ENCODE measurements around the gene CSHL1.
"Not testable (repeated sequence)": the region's sequence is repeated elsewhere in the genome, so short reads cannot be mapped to it uniquely, and the experiment has no call there.

CSHL1 gene

DNA sequence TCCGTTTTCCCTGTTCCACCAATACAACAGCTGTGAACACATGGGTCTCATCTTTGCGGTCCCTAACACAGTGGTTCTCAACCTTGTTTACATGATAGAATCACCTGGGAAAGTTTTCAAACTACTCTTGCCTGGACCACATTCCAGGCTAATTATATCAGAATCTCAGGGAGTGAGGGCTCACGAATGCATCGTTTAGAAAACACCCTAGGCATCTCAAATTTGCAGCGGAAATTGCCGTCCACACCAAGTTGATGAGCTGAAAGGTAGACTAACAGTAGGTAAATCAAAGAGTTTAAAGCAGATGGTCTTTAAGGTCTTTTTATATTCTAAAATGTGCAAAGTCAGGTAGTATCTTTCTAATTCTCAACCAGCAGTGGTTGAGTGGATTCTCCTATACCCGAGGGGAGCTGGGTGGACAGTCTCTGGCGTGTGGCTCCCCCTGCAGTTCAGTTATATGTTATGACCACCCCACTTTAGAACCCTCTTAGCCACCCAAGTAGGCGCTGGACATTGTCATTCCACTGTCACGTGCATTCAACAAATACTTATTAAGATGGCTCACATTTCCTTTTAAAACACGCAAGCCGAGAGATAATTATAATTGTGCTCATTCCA is 3.8 kb downstream of the CSHL1 start:
- H3K27ac ChIP-seq; in situ Hi-C loops (cut with HindIII; ENCODE audit: low pct_ligation_motif_present, low sequenced_read_pairs); DNase-seq; H3K36me3 ChIP-seq (replicated peaks); H3K4me3 ChIP-seq (ENCODE audit: low read depth, low read length); H3K27me3 ChIP-seq (replicated peaks): not testable (repeated sequence)
- TF ChIP-seq, protein P1, sequence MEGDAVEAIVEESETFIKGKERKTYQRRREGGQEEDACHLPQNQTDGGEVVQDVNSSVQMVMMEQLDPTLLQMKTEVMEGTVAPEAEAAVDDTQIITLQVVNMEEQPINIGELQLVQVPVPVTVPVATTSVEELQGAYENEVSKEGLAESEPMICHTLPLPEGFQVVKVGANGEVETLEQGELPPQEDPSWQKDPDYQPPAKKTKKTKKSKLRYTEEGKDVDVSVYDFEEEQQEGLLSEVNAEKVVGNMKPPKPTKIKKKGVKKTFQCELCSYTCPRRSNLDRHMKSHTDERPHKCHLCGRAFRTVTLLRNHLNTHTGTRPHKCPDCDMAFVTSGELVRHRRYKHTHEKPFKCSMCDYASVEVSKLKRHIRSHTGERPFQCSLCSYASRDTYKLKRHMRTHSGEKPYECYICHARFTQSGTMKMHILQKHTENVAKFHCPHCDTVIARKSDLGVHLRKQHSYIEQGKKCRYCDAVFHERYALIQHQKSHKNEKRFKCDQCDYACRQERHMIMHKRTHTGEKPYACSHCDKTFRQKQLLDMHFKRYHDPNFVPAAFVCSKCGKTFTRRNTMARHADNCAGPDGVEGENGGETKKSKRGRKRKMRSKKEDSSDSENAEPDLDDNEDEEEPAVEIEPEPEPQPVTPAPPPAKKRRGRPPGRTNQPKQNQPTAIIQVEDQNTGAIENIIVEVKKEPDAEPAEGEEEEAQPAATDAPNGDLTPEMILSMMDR (IDR thresholded peaks at IDR 0.05; ENCODE audit: low read depth, low read length, missing control alignments) = peak; percentile 47

DNA sequence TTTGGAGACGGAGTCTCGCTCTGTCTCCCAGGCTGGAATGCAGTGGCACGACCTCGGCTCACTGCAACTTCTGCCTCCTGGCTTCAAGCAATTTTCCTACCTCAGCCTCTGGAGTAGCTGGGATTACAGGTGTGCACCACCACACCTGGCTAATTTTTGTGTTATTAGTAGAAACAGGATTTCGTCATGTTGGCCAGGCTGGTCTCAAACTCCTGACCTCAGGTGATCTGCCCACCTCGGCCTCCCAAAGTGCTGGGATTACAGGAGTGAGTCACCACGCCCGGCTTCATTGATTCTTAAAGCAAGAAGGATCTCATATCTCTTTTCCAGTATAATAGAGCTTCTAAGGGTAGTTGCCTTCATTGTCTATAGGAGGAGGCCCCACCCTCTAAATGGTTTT is 6.3 kb downstream of the CSHL1 start:
- H3K27me3 ChIP-seq (replicated peaks); H3K4me3 ChIP-seq (ENCODE audit: low read depth, low read length); DNase-seq; H3K27ac ChIP-seq; H3K36me3 ChIP-seq (replicated peaks); in situ Hi-C loops (cut with HindIII; ENCODE audit: low pct_ligation_motif_present, low sequenced_read_pairs): not testable (repeated sequence)

DNA sequence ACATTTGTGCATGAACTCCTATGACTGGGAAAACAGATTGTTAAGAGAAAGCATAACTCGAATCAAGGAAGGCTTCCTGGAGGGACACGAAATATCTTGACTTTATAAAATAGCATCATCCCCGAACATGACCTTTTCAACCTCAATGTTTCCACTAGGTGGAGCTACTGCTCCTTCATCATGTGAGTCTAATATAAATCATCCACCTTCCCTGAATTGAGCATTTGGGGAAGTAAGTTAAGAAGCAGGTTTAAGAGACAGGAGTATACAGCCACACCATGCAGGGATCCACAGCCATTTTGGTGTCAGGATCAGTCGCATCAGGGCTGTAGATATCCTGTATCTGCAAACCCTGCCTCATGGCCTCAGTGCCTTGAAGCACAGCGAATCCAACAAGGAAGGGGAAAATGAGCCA is 7.3 kb downstream of the CSHL1 start:
- in situ Hi-C loops (cut with HindIII; ENCODE audit: low pct_ligation_motif_present, low sequenced_read_pairs) = not testable (repeated sequence)

DNA sequence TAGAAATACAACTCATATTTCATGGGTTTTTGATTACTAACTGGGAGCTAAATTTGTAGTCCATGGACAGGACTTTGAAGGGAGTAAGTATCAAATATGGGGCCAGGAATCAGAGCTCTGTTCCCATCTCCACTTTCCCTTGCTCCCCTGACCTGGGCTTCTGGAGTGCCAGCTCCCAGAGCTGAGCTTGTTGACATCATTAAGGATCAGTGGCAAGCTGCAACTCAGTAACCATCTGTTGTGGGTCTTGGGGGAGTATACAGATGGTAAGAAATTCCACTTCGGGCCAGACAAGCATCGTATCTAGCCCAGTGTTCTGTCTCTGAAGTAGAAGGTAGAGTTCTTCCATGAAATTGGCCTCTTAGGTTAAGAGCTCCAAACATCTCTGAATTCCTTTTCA is 9.1 kb downstream of the CSHL1 start:
- DNase-seq; H3K4me3 ChIP-seq (ENCODE audit: low read depth, low read length); H3K27ac ChIP-seq; in situ Hi-C loops (cut with HindIII; ENCODE audit: low pct_ligation_motif_present, low sequenced_read_pairs); H3K27me3 ChIP-seq (replicated peaks); H3K36me3 ChIP-seq (replicated peaks): not testable (repeated sequence)

More for the DNA sequence above, 7.3 kb downstream of the CSHL1 start:
- TF ChIP-seq, protein P1 (IDR thresholded peaks at IDR 0.05; ENCODE audit: low read depth, low read length, missing control alignments) = peak; percentile 26
- not testable (repeated sequence) for H3K27me3 ChIP-seq (replicated peaks); H3K27ac ChIP-seq; H3K4me3 ChIP-seq (ENCODE audit: low read depth, low read length); H3K36me3 ChIP-seq (replicated peaks)
- DNase-seq = peak; percentile 49

DNA sequence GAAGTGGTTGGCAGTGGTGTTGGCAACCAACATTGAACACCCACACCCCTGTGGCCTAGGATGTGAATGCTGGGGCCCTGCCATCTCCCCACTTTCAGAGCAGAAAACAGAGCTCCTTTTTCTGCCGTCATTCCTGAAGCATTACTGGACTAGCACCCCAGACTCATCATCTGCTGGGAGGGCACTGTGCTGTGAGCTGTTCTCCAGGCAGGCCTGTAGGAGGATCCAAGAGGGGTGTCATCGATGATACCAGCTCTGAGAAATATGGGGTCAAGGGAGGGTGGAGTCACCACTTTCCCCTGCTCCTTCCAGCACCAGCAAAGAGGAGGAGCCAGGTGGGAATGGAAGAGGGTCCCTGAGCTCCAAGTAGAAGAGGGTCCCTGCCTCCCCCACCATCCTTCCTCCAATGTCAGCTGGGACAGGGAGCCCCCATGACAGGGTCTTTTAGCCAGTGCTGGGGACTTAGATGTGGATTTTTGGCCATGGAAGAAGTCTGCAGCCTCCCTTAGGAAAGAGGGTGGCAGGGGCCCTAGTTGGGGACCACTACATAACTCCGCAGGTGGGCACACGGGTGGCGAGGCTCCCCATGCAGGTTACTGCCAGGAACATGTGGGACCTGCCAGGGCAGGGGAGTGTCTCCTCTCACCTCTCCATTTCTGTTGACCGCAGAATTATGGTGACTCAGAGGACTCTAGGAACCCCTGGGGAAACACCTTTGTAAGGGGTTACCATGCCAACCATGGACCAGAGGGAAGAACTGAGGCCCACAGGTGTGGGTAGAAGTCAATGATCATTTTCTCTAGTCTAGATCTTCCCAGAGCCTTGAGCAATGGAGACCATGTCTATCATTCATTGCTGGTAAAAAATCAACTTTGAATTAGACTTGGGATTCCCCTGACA is 11.9 kb downstream of the CSHL1 start:
- in situ Hi-C loops (cut with HindIII; ENCODE audit: low pct_ligation_motif_present, low sequenced_read_pairs); DNase-seq; H3K4me3 ChIP-seq (ENCODE audit: low read depth, low read length); H3K27me3 ChIP-seq (replicated peaks); H3K36me3 ChIP-seq (replicated peaks); H3K27ac ChIP-seq: not testable (repeated sequence)

DNA sequence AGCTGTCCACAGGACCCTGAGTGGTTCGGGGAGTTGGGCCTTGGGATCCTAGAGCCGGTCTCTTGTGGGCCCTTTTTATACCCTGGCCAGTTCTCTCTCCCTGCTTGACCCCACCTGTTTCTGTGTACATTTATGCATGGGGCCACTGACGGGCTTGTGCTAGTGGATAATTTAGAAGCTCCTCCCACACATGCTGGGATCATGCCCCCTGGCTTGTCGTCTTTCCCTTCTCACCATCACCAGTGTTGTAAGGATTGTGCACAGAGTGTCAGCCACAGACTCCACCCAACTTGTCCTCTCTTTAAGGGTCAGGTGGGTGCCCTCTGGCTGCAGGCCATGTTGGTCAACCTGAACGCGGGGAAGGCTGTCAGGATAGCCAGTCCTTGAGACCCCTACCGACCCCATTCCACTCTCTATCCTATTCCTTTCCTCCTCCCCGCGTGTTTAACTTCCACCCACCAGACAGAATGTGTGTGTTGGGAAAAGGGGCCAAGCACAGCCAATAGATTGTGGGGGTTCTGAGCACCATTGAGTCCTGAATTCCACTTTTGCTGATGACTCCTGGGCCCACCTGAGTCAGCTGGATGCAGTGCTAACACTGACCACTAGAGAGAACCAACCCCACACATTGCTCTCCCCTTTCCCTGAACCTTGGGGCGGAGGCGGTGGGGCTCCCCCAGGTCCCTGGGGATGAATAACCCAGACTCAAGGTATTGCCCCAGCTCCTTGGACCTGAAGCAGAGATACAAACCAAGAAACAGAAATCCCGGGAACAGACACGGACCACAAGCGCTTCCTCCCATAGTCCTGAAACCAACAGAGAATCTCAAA is 14.3 kb downstream of the CSHL1 start, which contains the start of gene CSH1:
TSS of gene CSH1 (minus strand) at position 51 of the 831 bp plus-strand sequence. CDS start 63 bp downstream, outside the sequence.
- H3K4me3 ChIP-seq (ENCODE audit: low read depth, low read length); H3K36me3 ChIP-seq (replicated peaks); in situ Hi-C loops (cut with HindIII; ENCODE audit: low pct_ligation_motif_present, low sequenced_read_pairs); H3K27ac ChIP-seq; H3K27me3 ChIP-seq (replicated peaks); DNase-seq: not testable (repeated sequence)

DNA sequence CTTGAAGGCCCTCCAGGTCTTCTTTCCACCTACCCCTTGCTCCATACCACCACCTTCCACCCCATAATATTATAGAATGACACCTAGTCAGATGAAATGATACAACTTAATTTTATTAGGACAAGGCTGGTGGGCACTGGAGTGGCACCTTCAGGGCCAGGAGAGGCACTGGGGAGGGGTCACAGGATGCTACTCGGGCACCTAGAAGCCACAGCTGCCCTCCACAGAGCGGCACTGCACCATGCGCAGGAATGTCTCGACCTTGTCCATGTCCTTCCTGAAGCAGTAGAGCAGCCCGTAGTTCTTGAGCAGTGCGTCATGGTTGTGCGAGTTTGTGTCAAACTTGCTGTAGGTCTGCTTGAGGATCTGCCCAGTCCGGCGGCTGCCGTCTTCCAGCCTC is 16.2 kb downstream of the CSHL1 start:
- DNase-seq; in situ Hi-C loops (cut with HindIII; ENCODE audit: low pct_ligation_motif_present, low sequenced_read_pairs); H3K27me3 ChIP-seq (replicated peaks); H3K27ac ChIP-seq; H3K36me3 ChIP-seq (replicated peaks); H3K4me3 ChIP-seq (ENCODE audit: low read depth, low read length): not testable (repeated sequence)

DNA sequence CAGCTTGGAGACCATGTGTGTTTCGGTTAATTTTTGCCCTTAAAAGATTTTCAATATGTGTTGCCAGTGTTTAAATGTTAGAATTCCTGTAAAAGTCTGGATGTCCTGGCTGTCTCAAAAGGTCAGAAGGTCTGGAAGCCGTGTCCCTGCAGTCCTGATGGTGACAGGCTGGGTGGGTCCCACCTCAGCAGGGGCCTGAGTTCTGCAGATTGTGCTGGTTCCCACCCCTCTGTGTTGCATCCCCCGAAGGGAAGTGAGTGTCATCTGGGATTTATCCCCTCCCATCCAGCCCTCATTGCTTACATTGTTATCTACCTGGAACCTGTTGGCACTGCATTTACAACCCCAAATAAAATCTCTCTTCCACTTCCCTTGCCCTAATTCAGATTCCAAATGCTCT is 17.0 kb downstream of the CSHL1 start:
- H3K27ac ChIP-seq; H3K4me3 ChIP-seq (ENCODE audit: low read depth, low read length); DNase-seq; H3K36me3 ChIP-seq (replicated peaks); in situ Hi-C loops (cut with HindIII; ENCODE audit: low pct_ligation_motif_present, low sequenced_read_pairs); H3K27me3 ChIP-seq (replicated peaks): not testable (repeated sequence)

DNA sequence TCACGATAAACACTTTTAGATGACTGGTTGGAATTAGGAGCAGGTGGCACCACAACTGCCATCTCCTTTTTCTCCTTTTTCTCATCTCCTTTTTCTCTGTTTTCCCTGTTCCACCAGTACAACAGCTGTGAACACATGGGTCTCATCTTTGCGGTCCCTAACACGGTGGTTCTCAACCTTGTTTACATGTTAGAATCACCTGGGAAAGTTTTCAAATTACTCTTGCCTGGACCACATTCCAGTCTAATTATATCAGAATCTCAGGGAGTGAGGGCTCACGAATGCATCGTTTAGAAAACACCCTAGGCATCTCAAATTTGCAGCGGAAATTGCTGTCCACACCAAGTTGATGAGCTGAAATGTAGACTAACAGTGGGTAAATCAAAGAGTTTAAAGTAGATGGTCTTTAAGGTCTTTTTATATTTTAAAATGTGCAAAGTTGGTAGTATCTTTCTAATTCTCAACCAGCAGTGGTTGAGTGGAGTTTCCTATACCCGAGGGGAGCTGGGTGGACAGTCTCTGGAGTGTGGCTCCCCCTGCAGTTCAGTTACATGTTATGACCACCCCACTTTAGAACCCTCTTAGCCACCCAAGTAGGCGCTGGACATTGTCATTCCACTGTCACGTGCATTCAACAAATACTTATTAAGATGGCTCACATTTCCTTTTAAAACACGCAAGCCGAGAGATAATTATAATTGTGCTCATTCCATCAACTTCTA is 18.6 kb downstream of the CSHL1 start:
- H3K27ac ChIP-seq; H3K36me3 ChIP-seq (replicated peaks); in situ Hi-C loops (cut with HindIII; ENCODE audit: low pct_ligation_motif_present, low sequenced_read_pairs); DNase-seq; H3K27me3 ChIP-seq (replicated peaks); H3K4me3 ChIP-seq (ENCODE audit: low read depth, low read length): not testable (repeated sequence)
